A549 (cell line): ENCODE data around the gene OTOP2. TPM values are rescaled to one million over a fixed set of nuclear protein-coding genes. Genes with fewer than 3 reads are reported as not detected.

Source experiments
- ATAC-seq, 2 experiments: fragments of 200-7000 bp in 1 of 2; fragments of >200 bp in 1 of 2; cut with Nextera tagmentation in 1 of 2; cut with Tn5 transposase in 1 of 2; 3 replicates each; pipeline versions ENCODE4 v1.8.0 to v1.9.1; 2018 to 2020; ENCODE audit warnings: mild to moderate bottlenecking in 1 of 2, moderate library complexity in 1 of 2
- CTCF ChIA-PET: fragments of 300-600 bp; sonication (Branson Sonifier 250); formaldehyde crosslinking; extraction: SDS; loops from one replicate; lab custom pipeline; 2021; ENCODE audit warnings: antibody characterized with exemption, inconsistent platforms; lab: Yijun Ruan, JAX
- POLR2A ChIA-PET: fragments of 350-600 bp; formaldehyde crosslinking; extraction: SDS; loops from one replicate; lab custom pipeline; 2021; ENCODE audit warnings: antibody characterized with exemption, inconsistent platforms; lab: Yijun Ruan, JAX
- DNase-seq, 2 experiments: peaks; one replicate each; pipeline versions ENCODE4 v3.0.0 to v3.0.0-alpha.2; 2011 to 2016; ENCODE audit warnings: low read depth in 1 of 2, low spot score in 1 of 2
- FAIRE-seq: peaks from 2 replicates; lab custom pipeline; 2011; peaks lifted over from hg19 to GRCh38; lab: Jason Lieb, UNC
- H3K27ac ChIP-seq, 2 experiments: fragments of >200 bp; sonication (Bioruptor Twin); formaldehyde crosslinking; 3 replicates each; pipeline ENCODE4 v1.5.1; 2016 to 2017
- H3K4me1 ChIP-seq: fragments of >200 bp; sonication (Bioruptor Twin); formaldehyde crosslinking; 3 replicates; pipeline ENCODE4 v1.6.1; 2016
- H3K4me2 ChIP-seq: fragments of >200 bp; sonication (Bioruptor Twin); formaldehyde crosslinking; 3 replicates; pipeline ENCODE4 v1.6.1; 2016
- H3K4me3 ChIP-seq: fragments of >200 bp; sonication (Bioruptor Twin); formaldehyde crosslinking; 3 replicates; pipeline ENCODE4 v1.5.1; 2016
- H3K9me3 ChIP-seq: fragments of >200 bp; sonication (Bioruptor Twin); formaldehyde crosslinking; 3 replicates; pipeline ENCODE4 v1.6.1; 2016
- BCL3 ChIP-seq: fragments of >200 bp; sonication (Bioruptor Twin); formaldehyde crosslinking; IDR thresholded peaks from 3 replicates; pipeline ENCODE4 v1.6.1; 2016
- BHLHE40 ChIP-seq: IDR thresholded peaks from 2 replicates; pipeline ENCODE4 v1.6.1; 2012; ENCODE audit warnings: low read depth, low read length, inconsistent platforms
- CBX2 ChIP-seq: fragments of 200-600 bp; sonication (generic); IDR thresholded peaks from 2 replicates; pipeline ENCODE4 v1.6.1; 2016; ENCODE audit warnings: low read depth, mild to moderate bottlenecking, borderline replicate concordance
- CBX8 ChIP-seq: fragments of 200-600 bp; sonication (generic); IDR thresholded peaks from 2 replicates; pipeline ENCODE4 v1.6.1; 2016
- E2F6 ChIP-seq: IDR thresholded peaks from 2 replicates; pipeline ENCODE4 v1.6.1; 2012; ENCODE audit warnings: low read depth, borderline replicate concordance
- ELK1 ChIP-seq: fragments of 150-350 bp; IDR thresholded peaks from 2 replicates; pipeline ENCODE4 v1.6.1; 2014; ENCODE audit warnings: low read depth, mild to moderate bottlenecking, low read length
- ESRRA ChIP-seq: fragments of 150-350 bp; IDR thresholded peaks from 2 replicates; pipeline ENCODE4 v1.6.1; 2014; ENCODE audit warnings: mild to moderate bottlenecking, low read length, borderline replicate concordance
- HEYL ChIP-seq: fragments of 250-450 bp; sonication (Bioruptor Pico); IDR thresholded peaks from 2 replicates; pipeline ENCODE4 v1.8.0; 2021; ENCODE audit warnings: mild to moderate bottlenecking, moderate library complexity
- MAX ChIP-seq: IDR thresholded peaks from 2 replicates; pipeline ENCODE4 v1.6.1; 2012
- MAZ ChIP-seq: fragments of 150-350 bp; IDR thresholded peaks from 2 replicates; pipeline ENCODE4 v1.6.1; 2014; ENCODE audit warnings: antibody characterized with exemption, low read depth, low read length, borderline replicate concordance
- MYC ChIP-seq: IDR thresholded peaks from 2 replicates; pipeline ENCODE4 v1.6.1; 2012; ENCODE audit warnings: mild to moderate bottlenecking, inconsistent platforms, low read length, improper control_type of control experiment, borderline replicate concordance
- NFE2L2 ChIP-seq: fragments of 150-350 bp; conservative IDR thresholded peaks from 2 replicates; pipeline ENCODE4 v1.6.1; 2014; ENCODE audit warnings: low read length
- PHF8 ChIP-seq: fragments of 200-600 bp; sonication (generic); IDR thresholded peaks from 2 replicates; pipeline ENCODE4 v1.6.1; 2016; ENCODE audit warnings: low read depth, mild to moderate bottlenecking, antibody characterized with exemption, moderate library complexity, borderline replicate concordance
- RAD21 ChIP-seq, 2 experiments: fragments of >200 bp in 1 of 2; sonication (Bioruptor Twin) in 1 of 2; formaldehyde crosslinking in 1 of 2; IDR thresholded peaks in 1 of 2; conservative IDR thresholded peaks in 1 of 2; 2 replicates in 1 of 2; 3 replicates in 1 of 2; pipeline ENCODE4 v1.6.1; 2012 to 2018; ENCODE audit warnings: inconsistent platforms in 1 of 2
- RNF2 ChIP-seq: fragments of 200-600 bp; sonication (generic); IDR thresholded peaks from 2 replicates; pipeline ENCODE4 v1.6.1; 2016; ENCODE audit warnings: low read depth, mild to moderate bottlenecking, antibody characterized with exemption, moderate library complexity, borderline replicate concordance
- SMC3 ChIP-seq: fragments of >200 bp; sonication (Bioruptor Twin); formaldehyde crosslinking; IDR thresholded peaks from 3 replicates; pipeline ENCODE4 v1.6.1; 2018; ENCODE audit warnings: inconsistent platforms
- SREBF2 ChIP-seq: fragments of 450-650 bp; IDR thresholded peaks from 2 replicates; pipeline ENCODE4 v1.6.1; 2014; ENCODE audit warnings: mild to moderate bottlenecking, moderate library complexity
- TP53 ChIP-seq: fragments of 250-450 bp; sonication (Bioruptor Pico); IDR thresholded peaks from 2 replicates; pipeline ENCODE4 v1.5.0; 2021; ENCODE audit warnings: mild to moderate bottlenecking, moderate library complexity
- ZC3H11A ChIP-seq: fragments of 450-650 bp; IDR thresholded peaks from 2 replicates; pipeline ENCODE4 v1.6.1; 2014; ENCODE audit warnings: antibody characterized with exemption, mild to moderate bottlenecking
- ZSCAN20 ChIP-seq: fragments of 250-450 bp; sonication (Bioruptor Pico); IDR thresholded peaks from 2 replicates; pipeline ENCODE4 v1.8.0; 2022; ENCODE audit warnings: mild to moderate bottlenecking, moderate library complexity
- WGBS: methylation state at CpG from one replicate; pipeline ENCODE4 v1.1.6; 2017; ENCODE audit errors: missing lambda C conversion rate; 5-methylcytosine and 5-hydroxymethylcytosine counted together
- polyA plus RNA-seq, 4 experiments: library from polyadenylated mRNA; depleted of rRNA in 3 of 4; stranded (reverse); fragments of >200 nt; fragmentation: RNase III in 1 of 4; extraction: RNeasy Plus Mini Kit Qiagen cat#74134 plus additional on column Dnase treatment in 1 of 4; gene quantifications; 2 replicates in 3 of 4; 3 replicates in 1 of 4; pipeline ENCODE4 v1.2.3, GENCODE V29; 2011 to 2017

Gene OTOP2
- polyA plus RNA-seq, 2 of the 4 experiments (the other 2 are of a cell fraction), result 0.06 TPM; not detected in 1

GRCh38 chr17:74921026-74921681, 2.9 kb upstream of the OTOP2 start:
- H3K4me1 ChIP-seq, result peaks cover 19% of the 10 kb centered on the region; the same call in 2 of the 3 replicates
- no peak overlapping the region for H3K4me3 ChIP-seq
- no peak for TF ChIP-seq RNF2
- no peak for TF ChIP-seq MAZ
- TF ChIP-seq, all 56 proteins: peak for 0
- ChIA-PET POLR2A (interaction anchor here (1.4 kb wide), 1 partner anchor 48 kb away, joined by 9 read pairs; the partner anchor contains the start of gene FDXR), CTCF (interaction anchor here (0.6 to 42.0 kb wide), 16 partner anchors 11 to 193 kb away, joined by 3 to 1448 read pairs (median 3); partner anchors contain the start of genes HID1 and OTOP3)
- ATAC-seq (0 out of 6 replicates have a peak, but pooled peaks have one; percentile 0 to 2), FAIRE-seq (no peak), DNase-seq (no peak)
- no peaks in the 10 kb centered on the region for H3K9me3 ChIP-seq
- H3K4me2 ChIP-seq, result no peak overlapping the region
- no peak overlapping the region for H3K27ac ChIP-seq
- 77% methylated on average over 19 of the region's 19 CpGs for WGBS

GRCh38 chr17:74921769-74922168, 2.3 kb upstream of the OTOP2 start:
- H3K4me1 ChIP-seq, result peaks cover 19% of the 10 kb centered on the region; the same call in 2 of the 3 replicates
- ATAC-seq, result no peak
- no peak overlapping the region for H3K4me3 ChIP-seq
- no peak for FAIRE-seq
- TF ChIP-seq E2F6, result no peak
- POLR2A ChIA-PET, result interaction anchor here (1.4 kb wide), 1 partner anchor 48 kb away, joined by 9 read pairs; the partner anchor contains the start of gene FDXR
- no peak overlapping the region for H3K4me2 ChIP-seq
- DNase-seq, result no peak
- CTCF ChIA-PET, result interaction anchor here (0.6 to 42.0 kb wide), 14 partner anchors 11 to 582 kb away, joined by 3 to 1448 read pairs (median 3); partner anchors contain the start of genes HID1 and OTOP3
- no peaks in the 10 kb centered on the region for H3K9me3 ChIP-seq
- H3K27ac ChIP-seq, result no peak overlapping the region
- 100% methylated on average over 2 of the region's 2 CpGs for WGBS

- no peak for TF ChIP-seq NFE2L2
- no peak for TF ChIP-seq SMC3
- TF ChIP-seq TP53 (CRISPR knock-in tag), result no peak
- TF ChIP-seq CBX8, result no peak
- TF ChIP-seq ZC3H11A, result no peak
- TF ChIP-seq ELK1, result no peak
- TF ChIP-seq ESRRA, result no peak
- TF ChIP-seq SREBF2, result no peak
- TF ChIP-seq PHF8, result no peak
- no peak for TF ChIP-seq HEYL (CRISPR knock-in tag)
- TF ChIP-seq RAD21 (conservative IDR thresholded peaks at IDR 0.05 in 1 of 2, IDR thresholded peaks at IDR 0.05 in 1 of 2), result no peak
- no peak for TF ChIP-seq MAX
- TF ChIP-seq CBX2, result no peak
- no peak for TF ChIP-seq MYC
- no peak for TF ChIP-seq BCL3
- no peak for TF ChIP-seq ZSCAN20
- no peak for TF ChIP-seq BHLHE40
- H3K4me2 ChIP-seq, result no peak overlapping the region
- no peak overlapping the region for H3K27ac ChIP-seq
- no peaks in the 10 kb centered on the region for H3K9me3 ChIP-seq
- 78% methylated on average over 6 of the region's 6 CpGs for WGBS
- DNase-seq, result no peak
- ATAC-seq, result no peak
- no peak overlapping the region for H3K4me3 ChIP-seq
- ChIA-PET POLR2A (no interaction called here), CTCF (interaction anchor here (0.6 to 42.0 kb wide), 16 partner anchors 10 to 582 kb away, joined by 3 to 1448 read pairs (median 6); partner anchors contain the start of genes HID1, MRPL58 and OTOP3)
- H3K4me1 ChIP-seq, result peaks cover 19% of the 10 kb centered on the region; the same call in 2 of the 3 replicates
- no peak for FAIRE-seq
Observed at GRCh38 chr17:74922172-74922571, 1.9 kb upstream of the OTOP2 start.
